H9 (cell line): Measurements from ENCODE around the gene EXO1. TPM values are rescaled to one million over a fixed set of nuclear protein-coding genes. Genes with fewer than 3 reads are reported as not detected.

Source experiments
- DNase-seq: peaks from one replicate; pipeline ENCODE4 v3.0.0-alpha.2; 2017
- H2AFZ ChIP-seq: one replicate; pipeline ENCODE4 v1.6.1; 2013; ENCODE audit warnings: mild to moderate bottlenecking, low read length, control low read depth, moderate library complexity
- H2AK5ac ChIP-seq: 2 replicates; pipeline ENCODE4 v1.6.1; 2013; ENCODE audit warnings: low read length, control low read depth, mixed read lengths; ENCODE audit not compliant: insufficient read length
- H2BK120ac ChIP-seq: one replicate; pipeline ENCODE4 v1.6.1; 2013; ENCODE audit warnings: low read depth, mild to moderate bottlenecking, low read length, control low read depth, inconsistent platforms; ENCODE audit not compliant: poor library complexity, severe bottlenecking
- H2BK12ac ChIP-seq: 2 replicates; pipeline ENCODE4 v1.6.1; 2013; ENCODE audit warnings: low read length, control low read depth, mixed read lengths, low read depth; ENCODE audit not compliant: insufficient read length
- H2BK15ac ChIP-seq: 2 replicates; pipeline ENCODE4 v1.6.1; 2013; ENCODE audit warnings: low read depth, low read length, control low read depth
- H2BK20ac ChIP-seq: one replicate; pipeline ENCODE4 v1.6.1; 2013; ENCODE audit warnings: low read depth, mild to moderate bottlenecking, low read length, control low read depth, inconsistent platforms; ENCODE audit not compliant: poor library complexity, severe bottlenecking
- H2BK5ac ChIP-seq: 2 replicates; pipeline ENCODE4 v1.6.1; 2013; ENCODE audit warnings: low read length, control low read depth, mixed read lengths; ENCODE audit not compliant: insufficient read length
- H3K14ac ChIP-seq: 2 replicates; pipeline ENCODE4 v1.6.1; 2013; ENCODE audit warnings: low read length, control low read depth; ENCODE audit not compliant: insufficient read depth
- H3K18ac ChIP-seq: 2 replicates; pipeline ENCODE4 v1.6.1; 2013; ENCODE audit warnings: low read depth, mild to moderate bottlenecking, mixed read lengths, low read length, control low read depth; ENCODE audit not compliant: insufficient read length
- H3K23ac ChIP-seq: 2 replicates; pipeline ENCODE4 v1.6.1; 2013; ENCODE audit warnings: low read length, control low read depth, mixed read lengths, low read depth; ENCODE audit not compliant: insufficient read length
- H3K23me2 ChIP-seq: 2 replicates; pipeline ENCODE4 v1.6.1; 2013; ENCODE audit warnings: low read depth, mild to moderate bottlenecking, mixed read lengths, low read length, control low read depth; ENCODE audit not compliant: insufficient read length, poor library complexity, severe bottlenecking
- H3K27ac ChIP-seq: 2 replicates; pipeline ENCODE4 v1.5.1; 2013; ENCODE audit warnings: low read length, control low read depth, mixed read lengths, low read depth; ENCODE audit not compliant: insufficient read length
- H3K27me3 ChIP-seq: 2 replicates; pipeline ENCODE4 v1.6.1; 2013; ENCODE audit warnings: low read length, control low read depth, inconsistent platforms; ENCODE audit not compliant: insufficient read depth
- H3K4ac ChIP-seq: 2 replicates; pipeline ENCODE4 v1.6.1; 2013; ENCODE audit warnings: low read depth, mild to moderate bottlenecking, control low read depth, inconsistent platforms, low read length, moderate library complexity
- H3K4me1 ChIP-seq: 2 replicates; pipeline ENCODE4 v1.6.1; 2013; ENCODE audit warnings: low read length, control low read depth, inconsistent platforms; ENCODE audit not compliant: insufficient read depth
- H3K4me2 ChIP-seq: 2 replicates; pipeline ENCODE4 v1.6.1; 2013; ENCODE audit warnings: low read length, control low read depth, mixed read lengths; ENCODE audit not compliant: insufficient read length, insufficient read depth
- H3K56ac ChIP-seq: 2 replicates; pipeline ENCODE4 v1.6.1; 2013; ENCODE audit warnings: low read depth, mild to moderate bottlenecking, mixed read lengths, low read length, control low read depth; ENCODE audit not compliant: insufficient read length
- H3K79me1 ChIP-seq: 2 replicates; pipeline ENCODE4 v1.6.1; 2013; ENCODE audit warnings: low read depth, mild to moderate bottlenecking, moderate library complexity, low read length, control low read depth, inconsistent platforms; ENCODE audit not compliant: insufficient read depth, poor library complexity, severe bottlenecking
- H3K79me2 ChIP-seq: 2 replicates; pipeline ENCODE4 v1.6.1; 2013; ENCODE audit warnings: low read length, control low read depth, inconsistent platforms; ENCODE audit not compliant: insufficient read depth
- H3K9ac ChIP-seq: 2 replicates; pipeline ENCODE4 v1.6.1; 2013; ENCODE audit warnings: low read length, control low read depth, mixed read lengths; ENCODE audit not compliant: insufficient read length; ENCODE audit errors: extremely low read depth
- H3K9me3 ChIP-seq: one replicate; pipeline ENCODE4 v1.6.1; 2013; ENCODE audit warnings: low read depth, low read length, inconsistent platforms; ENCODE audit not compliant: control insufficient read depth
- H3T11ph ChIP-seq: one replicate; pipeline ENCODE4 v1.6.1; 2013; ENCODE audit warnings: mild to moderate bottlenecking, low read length, control low read depth, inconsistent platforms
- H4K20me1 ChIP-seq: one replicate; pipeline ENCODE4 v1.6.1; 2013; ENCODE audit not compliant: control insufficient read depth, insufficient read length, insufficient read depth
- H4K5ac ChIP-seq: 2 replicates; pipeline ENCODE4 v1.6.1; 2013; ENCODE audit warnings: low read depth, mild to moderate bottlenecking, mixed read lengths, low read length, control low read depth; ENCODE audit not compliant: insufficient read length
- H4K8ac ChIP-seq: replicated peaks from 2 replicates; pipeline ENCODE4 v1.6.1; 2013; ENCODE audit warnings: low read length, control low read depth, mixed read lengths, low read depth; ENCODE audit not compliant: insufficient read length
- H4K91ac ChIP-seq: 2 replicates; pipeline ENCODE4 v1.6.1; 2013; ENCODE audit warnings: low read depth, mild to moderate bottlenecking, moderate library complexity, mixed read lengths, low read length, control low read depth; ENCODE audit not compliant: insufficient read length
- H3K27ac Mint-ChIP-seq, 3 experiments: 2 replicates in 2 of 3; 3 replicates in 1 of 3; pipeline ENCODE4 v1.8.0; 2020 to 2021; ENCODE audit warnings: mixed read lengths in 3 of 3, mild to moderate bottlenecking in 1 of 3, moderate library complexity in 1 of 3
- H3K27me3 Mint-ChIP-seq: 2 replicates; pipeline ENCODE4 v1.8.0; 2021; ENCODE audit warnings: low read depth, mild to moderate bottlenecking, moderate library complexity, mixed read lengths
- H3K36me3 Mint-ChIP-seq, 3 experiments: 2 replicates in 2 of 3; 3 replicates in 1 of 3; pipeline ENCODE4 v1.8.0; 2020 to 2021; ENCODE audit warnings: low read depth in 3 of 3, mixed read lengths in 3 of 3; ENCODE audit not compliant: insufficient read depth in 1 of 3
- H3K4me1 Mint-ChIP-seq, 2 experiments: 2 replicates each; pipeline ENCODE4 v1.8.0; 2020; ENCODE audit warnings: mixed read lengths in 2 of 2
- H3K4me3 Mint-ChIP-seq, 2 experiments: 2 replicates in 1 of 2; 3 replicates in 1 of 2; pipeline ENCODE4 v1.8.0; 2020 to 2021; ENCODE audit warnings: mild to moderate bottlenecking in 2 of 2, mixed read lengths in 2 of 2, moderate library complexity in 1 of 2
- H3K9me3 Mint-ChIP-seq, 2 experiments: 2 replicates in 1 of 2; 3 replicates in 1 of 2; pipeline ENCODE4 v1.8.0; 2020; ENCODE audit warnings: mild to moderate bottlenecking in 2 of 2, mixed read lengths in 2 of 2, moderate library complexity in 1 of 2
- CTCF ChIP-seq: fragments of 200-600 bp; sonication (generic); conservative IDR thresholded peaks from 3 replicates; pipeline ENCODE4 v1.8.0; 2021; ENCODE audit warnings: antibody characterized with exemption, mild to moderate bottlenecking
- WGBS: extraction: QIAGEN DNeasy Blood & Tissue Kit; methylation state at CpG from one replicate; pipeline ENCODE4 v1.1.7; 2013; ENCODE audit warnings: missing lambda C conversion rate, low lambda C conversion rate, mixed read lengths; ENCODE audit not compliant: insufficient read length; ENCODE audit errors: extremely low coverage; 5-methylcytosine and 5-hydroxymethylcytosine counted together
- total RNA-seq: library from RNA; stranded (reverse); gene quantifications from 2 replicates; pipeline ENCODE4 v1.2.1, GENCODE V29; 2021

The EXO1 gene
- total RNA-seq, 1 experiment from 2014 or later: 43.2 TPM

- H3K36me3 Mint-ChIP-seq: no peaks in the 10 kb centered on the region
- no CpG with 5 or more reads among the region's 5 CpGs for WGBS
- Histone ChIP-seq H3T11ph (no peak overlapping the region), H2AFZ (no peak overlapping the region), H3K9ac (no peak overlapping the region), H3K18ac (no peak overlapping the region), H3K9me3 (no peaks in the 10 kb centered on the region), H4K8ac (no peak overlapping the region), H3K4me1 (no peaks in the 10 kb centered on the region), H4K20me1 (no peaks in the 10 kb centered on the region), H2AK5ac (no peak overlapping the region), H4K91ac (no peak overlapping the region), H2BK120ac (no peak overlapping the region), H3K4me2 (no peak overlapping the region), H3K14ac (no peak overlapping the region), H3K27me3 (no peaks in the 10 kb centered on the region), H3K23ac (no peak overlapping the region), H3K79me1 (no peaks in the 10 kb centered on the region), H3K79me2 (no peaks in the 10 kb centered on the region), H4K5ac (no peak overlapping the region), H2BK5ac (no peak overlapping the region), H2BK15ac (no peak overlapping the region), H3K27ac (no peak overlapping the region), H3K4ac (no peak overlapping the region), H2BK20ac (no peak overlapping the region), H3K56ac (no peak overlapping the region), H2BK12ac (no peak overlapping the region), H3K23me2 (no peaks in the 10 kb centered on the region)
- H3K27ac Mint-ChIP-seq: no peak overlapping the region
- H3K4me1 Mint-ChIP-seq: no peaks in the 10 kb centered on the region
- no peak for DNase-seq
- no peaks in the 10 kb centered on the region for H3K9me3 Mint-ChIP-seq
- no peak overlapping the region for H3K4me3 Mint-ChIP-seq
- no peak for TF ChIP-seq CTCF
- no peaks in the 10 kb centered on the region; the same call in 1 of the 2 replicates for H3K27me3 Mint-ChIP-seq
Measured at GRCh38 chr1:241838897-241839296, 9.1 kb upstream of the EXO1 start.
